ENCODE measurements around the gene CARD19. TPM values are rescaled to one million over a fixed set of nuclear protein-coding genes. Genes with fewer than 3 reads are reported as not detected.
"Not testable (repeated sequence)": the region's sequence is repeated elsewhere in the genome, so short reads cannot be mapped to it uniquely, and the experiment has no call there.

CARD19 gene
- total RNA-seq, 2 donors from 2014 or later: 16.4 to 21.9 TPM

DNA sequence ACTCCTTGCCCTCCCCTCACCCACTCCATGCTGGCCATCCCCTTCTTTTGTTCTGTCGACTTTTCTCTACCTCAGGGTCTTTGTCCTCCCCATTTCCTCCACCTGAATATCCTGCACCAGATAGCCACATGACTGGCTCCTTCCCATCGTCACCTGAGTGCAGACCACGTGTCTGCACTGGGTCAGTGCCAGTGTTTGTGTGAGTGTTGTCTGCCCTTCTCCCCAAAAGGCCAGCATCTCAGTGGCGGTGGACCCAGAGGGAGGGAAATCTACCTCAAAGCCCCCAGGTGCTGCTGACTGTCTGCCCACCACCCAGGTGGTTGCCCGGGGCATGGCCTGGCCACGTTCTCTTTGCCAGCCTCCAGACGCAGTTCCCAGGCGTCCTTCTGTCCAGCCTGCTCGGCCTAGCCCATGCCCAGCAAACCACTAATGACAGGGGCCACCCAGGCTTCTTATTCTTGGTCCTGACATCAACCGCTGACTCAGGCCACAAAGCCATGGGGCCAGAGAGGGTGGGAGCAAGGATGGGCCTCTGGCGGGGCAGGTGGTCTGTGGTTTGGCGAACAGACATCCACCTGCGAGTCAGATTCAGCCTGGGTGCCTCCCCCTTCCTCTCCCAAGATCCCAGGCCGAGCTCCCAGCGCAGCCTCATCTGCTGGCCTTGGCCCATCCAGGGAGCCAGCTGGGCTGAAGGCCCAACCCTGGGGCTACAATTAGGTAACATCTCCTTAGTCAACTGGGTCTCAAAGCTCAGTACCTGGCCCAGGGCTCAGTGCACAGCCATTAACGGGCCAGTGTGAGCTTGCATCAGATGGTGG is 43.6 kb downstream of the CARD19 start:
- TF ChIP-seq, protein P1, sequence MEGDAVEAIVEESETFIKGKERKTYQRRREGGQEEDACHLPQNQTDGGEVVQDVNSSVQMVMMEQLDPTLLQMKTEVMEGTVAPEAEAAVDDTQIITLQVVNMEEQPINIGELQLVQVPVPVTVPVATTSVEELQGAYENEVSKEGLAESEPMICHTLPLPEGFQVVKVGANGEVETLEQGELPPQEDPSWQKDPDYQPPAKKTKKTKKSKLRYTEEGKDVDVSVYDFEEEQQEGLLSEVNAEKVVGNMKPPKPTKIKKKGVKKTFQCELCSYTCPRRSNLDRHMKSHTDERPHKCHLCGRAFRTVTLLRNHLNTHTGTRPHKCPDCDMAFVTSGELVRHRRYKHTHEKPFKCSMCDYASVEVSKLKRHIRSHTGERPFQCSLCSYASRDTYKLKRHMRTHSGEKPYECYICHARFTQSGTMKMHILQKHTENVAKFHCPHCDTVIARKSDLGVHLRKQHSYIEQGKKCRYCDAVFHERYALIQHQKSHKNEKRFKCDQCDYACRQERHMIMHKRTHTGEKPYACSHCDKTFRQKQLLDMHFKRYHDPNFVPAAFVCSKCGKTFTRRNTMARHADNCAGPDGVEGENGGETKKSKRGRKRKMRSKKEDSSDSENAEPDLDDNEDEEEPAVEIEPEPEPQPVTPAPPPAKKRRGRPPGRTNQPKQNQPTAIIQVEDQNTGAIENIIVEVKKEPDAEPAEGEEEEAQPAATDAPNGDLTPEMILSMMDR (conservative IDR thresholded peaks at IDR 0.05): no peak
- DNase-seq: no peak
- peaks cover 1% of the 10 kb centered on the region for H3K4me1 Mint-ChIP-seq
- no peak overlapping the region for H3K27ac Mint-ChIP-seq
- Histone ChIP-seq H3K27ac (ENCODE audit: low read depth, low read length) (no peak overlapping the region), H3K4me3 (ENCODE audit: low read length) (no peak overlapping the region), H3K4me1 (ENCODE audit: control insufficient read depth, insufficient read depth, low read length) (no peaks in the 10 kb centered on the region), H3K9me3 (ENCODE audit: control insufficient read depth, low read length) (no peaks in the 10 kb centered on the region), H3K27me3 (ENCODE audit: control insufficient read depth, insufficient read depth, low read length, poor library complexity, severe bottlenecking) (peaks cover 10% of the 10 kb centered on the region), H3K36me3 (ENCODE audit: control insufficient read depth, insufficient read depth, low read length) (no peaks in the 10 kb centered on the region), H3K9ac (ENCODE audit: extremely low read depth, low read length, poor library complexity, severe bottlenecking) (no peak overlapping the region)
- no peak overlapping the region for H3K4me3 Mint-ChIP-seq
- peaks cover 19% of the 10 kb centered on the region for H3K27me3 Mint-ChIP-seq (ENCODE audit: insufficient read depth)
- peaks cover 2% of the 10 kb centered on the region for H3K9me3 Mint-ChIP-seq
- WGBS, 2 experiments (ENCODE audit: insufficient coverage in 1 of 2, insufficient read length in 1 of 2): 92 to 93% methylated on average over 5 to 16 of the region's 16 CpGs
- H3K36me3 Mint-ChIP-seq (ENCODE audit: low read depth): no peaks in the 10 kb centered on the region

DNA sequence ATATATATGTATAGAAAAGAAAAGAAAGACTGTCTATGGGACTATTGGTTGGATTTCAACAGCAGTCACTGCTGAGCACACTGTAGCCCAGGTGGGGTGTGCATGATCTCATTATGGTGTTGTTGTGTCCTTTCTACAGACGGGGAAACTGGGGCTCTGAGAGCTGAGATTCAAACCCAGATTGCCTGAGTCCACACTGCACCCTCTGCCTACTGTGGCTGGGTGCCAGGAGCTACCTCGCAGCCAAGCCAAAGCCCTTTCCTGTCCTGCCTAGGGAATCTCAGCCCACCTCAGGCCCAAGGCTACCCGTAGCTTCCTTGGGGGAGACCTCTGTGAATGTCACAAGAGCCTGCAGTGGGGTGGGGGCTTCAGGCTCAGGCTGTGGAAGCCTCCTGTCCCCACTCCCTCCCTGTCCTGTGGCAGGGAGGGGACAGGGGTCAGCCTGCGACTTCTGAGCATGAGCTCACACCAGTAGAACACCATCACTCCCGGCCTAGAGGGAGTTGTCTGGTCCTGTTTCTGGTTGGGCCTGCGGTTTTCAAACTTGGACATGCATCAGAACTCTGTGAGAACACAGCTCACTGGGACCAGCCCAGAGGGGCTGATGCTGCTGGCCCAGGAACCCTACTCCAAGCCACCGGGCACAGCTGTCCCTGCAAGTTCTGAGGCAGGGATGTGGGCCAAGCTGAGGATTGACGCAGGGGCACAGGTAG is 45.9 kb downstream of the CARD19 start:
- H3K9me3 Mint-ChIP-seq: peaks cover 2% of the 10 kb centered on the region
- 89 to 100% methylated on average over 4 to 8 of the region's 8 CpGs for WGBS, 2 experiments (ENCODE audit: insufficient coverage in 1 of 2, insufficient read length in 1 of 2)
- H3K36me3 ChIP-seq (ENCODE audit: control insufficient read depth, insufficient read depth, low read length): no peaks in the 10 kb centered on the region

DNA sequence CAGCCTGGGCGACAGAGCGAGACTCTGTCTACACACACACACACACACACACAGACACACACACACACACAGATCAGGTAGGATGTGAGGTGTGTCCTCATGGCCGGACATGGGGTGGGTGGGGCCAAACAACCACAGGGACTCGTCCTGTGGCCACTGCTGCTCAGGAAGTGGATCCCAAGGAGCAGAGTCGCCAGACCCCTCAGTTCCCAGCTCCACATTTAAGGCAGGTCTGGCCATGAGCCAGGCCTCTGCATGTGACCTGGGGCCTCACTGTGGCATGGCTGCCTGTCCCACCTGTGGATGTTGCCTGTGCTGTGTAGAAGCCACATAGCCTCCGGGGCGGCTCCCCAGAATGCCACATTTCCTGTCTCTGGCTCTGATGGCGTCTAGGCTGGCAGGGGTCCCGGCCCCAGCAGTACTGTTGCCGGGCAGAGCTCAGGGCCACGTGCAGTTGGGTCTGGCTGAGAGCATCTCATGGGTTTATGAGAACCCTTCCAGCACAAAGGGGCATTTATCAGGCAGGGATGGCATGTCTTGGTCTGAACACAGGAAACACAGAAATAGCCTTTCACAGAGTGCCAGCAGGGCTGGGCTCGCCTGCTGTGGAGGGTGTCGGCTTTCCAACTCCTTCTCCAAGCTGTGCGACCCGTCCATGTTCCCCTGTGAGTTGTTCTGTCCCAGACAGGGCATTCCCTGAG is 48.0 kb downstream of the CARD19 start:
- Histone ChIP-seq H3K27me3 (ENCODE audit: control insufficient read depth, insufficient read depth, low read length, poor library complexity, severe bottlenecking) (no peaks in the 10 kb centered on the region), H3K9ac (ENCODE audit: extremely low read depth, low read length, poor library complexity, severe bottlenecking) (no peak overlapping the region), H3K4me3 (ENCODE audit: low read length) (no peak overlapping the region), H3K36me3 (ENCODE audit: control insufficient read depth, insufficient read depth, low read length) (no peaks in the 10 kb centered on the region), H3K27ac (ENCODE audit: low read depth, low read length) (no peak overlapping the region), H3K4me1 (ENCODE audit: control insufficient read depth, insufficient read depth, low read length) (no peaks in the 10 kb centered on the region), H3K9me3 (ENCODE audit: control insufficient read depth, low read length) (no peaks in the 10 kb centered on the region)
- DNase-seq: no peak
- TF ChIP-seq, protein P1 (conservative IDR thresholded peaks at IDR 0.05): no peak
- Mint-ChIP-seq H3K27me3 (ENCODE audit: insufficient read depth) (no peaks in the 10 kb centered on the region), H3K27ac (no peak overlapping the region), H3K4me1 (peaks cover 1% of the 10 kb centered on the region), H3K4me3 (no peak overlapping the region), H3K36me3 (ENCODE audit: low read depth) (no peaks in the 10 kb centered on the region), H3K9me3 (peaks cover 4% of the 10 kb centered on the region)
- 83 to 89% methylated on average over 8 to 13 of the region's 15 CpGs for WGBS, 2 experiments (ENCODE audit: insufficient coverage in 1 of 2, insufficient read length in 1 of 2)

More for the DNA sequence above, 45.9 kb downstream of the CARD19 start:
- no peak overlapping the region for H3K9ac ChIP-seq (ENCODE audit: extremely low read depth, low read length, poor library complexity, severe bottlenecking)
- no peak overlapping the region for H3K27ac ChIP-seq (ENCODE audit: low read depth, low read length)
- no peak for DNase-seq
- H3K4me3 ChIP-seq (ENCODE audit: low read length): no peak overlapping the region
- no peaks in the 10 kb centered on the region for H3K4me1 ChIP-seq (ENCODE audit: control insufficient read depth, insufficient read depth, low read length)
- no peaks in the 10 kb centered on the region for H3K27me3 ChIP-seq (ENCODE audit: control insufficient read depth, insufficient read depth, low read length, poor library complexity, severe bottlenecking)
- Mint-ChIP-seq H3K4me3 (no peak overlapping the region), H3K36me3 (ENCODE audit: low read depth) (no peaks in the 10 kb centered on the region), H3K4me1 (peaks cover 1% of the 10 kb centered on the region), H3K27ac (no peak overlapping the region), H3K27me3 (ENCODE audit: insufficient read depth) (no peaks in the 10 kb centered on the region)
- TF ChIP-seq, protein P1 (conservative IDR thresholded peaks at IDR 0.05): no peak
- no peaks in the 10 kb centered on the region for H3K9me3 ChIP-seq (ENCODE audit: control insufficient read depth, low read length)

DNA sequence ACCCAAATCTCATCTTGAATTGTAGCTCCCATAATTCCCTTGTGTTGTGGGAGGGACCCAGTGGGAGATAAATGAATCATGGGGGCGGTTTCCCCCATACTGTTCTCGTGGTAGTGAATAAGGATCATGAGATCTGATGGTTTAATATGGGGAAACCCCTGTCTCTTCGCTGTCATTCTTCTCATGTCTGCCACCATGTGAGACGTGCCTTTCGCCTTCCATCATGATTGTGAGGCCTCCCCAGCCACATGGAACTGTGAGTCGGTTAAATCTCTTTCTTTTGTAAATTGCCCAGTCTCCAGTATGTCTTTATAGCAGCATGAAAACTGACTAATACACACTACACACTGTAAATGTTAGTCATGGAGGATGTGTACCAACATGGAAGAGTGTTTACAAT is 50.7 kb downstream of the CARD19 start:
- H3K27ac ChIP-seq (ENCODE audit: low read depth, low read length); H3K4me3 ChIP-seq (ENCODE audit: low read length); H3K27me3 ChIP-seq (ENCODE audit: control insufficient read depth, insufficient read depth, low read length, poor library complexity, severe bottlenecking); H3K36me3 Mint-ChIP-seq (ENCODE audit: low read depth); H3K4me3 Mint-ChIP-seq; H3K9me3 Mint-ChIP-seq; H3K9me3 ChIP-seq (ENCODE audit: control insufficient read depth, low read length); H3K4me1 Mint-ChIP-seq; H3K27me3 Mint-ChIP-seq (ENCODE audit: insufficient read depth); DNase-seq; H3K9ac ChIP-seq (ENCODE audit: extremely low read depth, low read length, poor library complexity, severe bottlenecking); H3K4me1 ChIP-seq (ENCODE audit: control insufficient read depth, insufficient read depth, low read length); H3K27ac Mint-ChIP-seq; H3K36me3 ChIP-seq (ENCODE audit: control insufficient read depth, insufficient read depth, low read length): not testable (repeated sequence)
- WGBS, 2 experiments (ENCODE audit: insufficient coverage in 1 of 2, insufficient read length in 1 of 2): 89 to 90% methylated on average over 2 to 6 of the region's 6 CpGs
